Measurements from ENCODE around the gene AKAP13. TPM values are rescaled to one million over a fixed set of nuclear protein-coding genes. Genes with fewer than 3 reads are reported as not detected.

Gene AKAP13
- total RNA-seq, 4 donors from 2014 or later = 57.3 to 178 (median 81.5) TPM

DNA sequence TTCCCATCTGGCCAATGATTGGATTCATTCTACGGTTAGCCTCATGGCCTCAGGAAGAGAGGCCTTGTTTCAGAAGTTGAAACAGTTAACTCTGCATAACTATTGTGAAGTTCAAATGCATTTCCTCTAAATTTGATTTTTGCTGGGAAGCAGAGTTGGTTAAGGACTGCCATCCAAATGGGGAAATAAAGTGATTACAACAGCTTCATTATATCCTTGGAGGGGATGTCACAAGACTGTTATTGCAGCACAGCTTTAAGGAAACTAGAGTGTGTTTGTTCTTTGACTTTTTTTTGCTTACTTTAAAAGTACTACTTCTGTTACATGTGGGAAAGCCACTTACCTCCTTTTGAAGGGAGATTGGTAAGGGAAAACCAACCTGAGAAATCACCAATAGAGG is 164.8 kb downstream of the AKAP13 start:
- 55 to 73% methylated on average over 1 of the region's 1 CpG for WGBS, 2 donors

DNA sequence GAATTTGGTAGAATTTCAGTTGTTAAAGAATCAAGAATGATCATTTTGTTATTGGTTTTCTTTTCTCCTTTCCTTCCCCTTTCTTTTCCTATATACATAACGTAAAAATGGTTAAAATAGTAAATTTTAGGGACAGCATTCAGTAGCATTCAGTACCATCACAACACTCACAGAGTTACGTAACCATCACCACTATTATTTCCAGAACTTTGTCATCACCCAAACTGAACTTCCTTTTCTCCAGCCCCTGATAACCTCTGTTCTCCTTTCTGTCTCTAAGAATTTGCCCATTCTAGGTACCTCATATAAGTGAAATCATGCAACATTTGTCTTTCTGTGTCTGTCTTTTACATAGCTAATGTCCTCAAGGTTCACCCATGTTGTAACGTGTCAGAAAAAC is 165.3 kb downstream of the AKAP13 start:
- Histone ChIP-seq H3K27ac (peak overlapping the region; percentile 57 to 84 (median 78)), H3K27me3 (no peaks in the 10 kb centered on the region), H3K9me3 (no peaks in the 10 kb centered on the region), H3K4me1 (peaks cover 25 to 54% (median 29%) of the 10 kb centered on the region in 3 donors), H3K4me3 (peak overlapping the region in 1 of 4 donors; percentile 18), H3K36me3 (peaks cover 0 to 22% (median 0%) of the 10 kb centered on the region in 3 donors)
- intact Hi-C loops (cut with DNase I) = no loop called here
- 73 to 80% methylated on average over 3 of the region's 3 CpGs for WGBS, 2 donors
- TF ChIP-seq, protein P1, sequence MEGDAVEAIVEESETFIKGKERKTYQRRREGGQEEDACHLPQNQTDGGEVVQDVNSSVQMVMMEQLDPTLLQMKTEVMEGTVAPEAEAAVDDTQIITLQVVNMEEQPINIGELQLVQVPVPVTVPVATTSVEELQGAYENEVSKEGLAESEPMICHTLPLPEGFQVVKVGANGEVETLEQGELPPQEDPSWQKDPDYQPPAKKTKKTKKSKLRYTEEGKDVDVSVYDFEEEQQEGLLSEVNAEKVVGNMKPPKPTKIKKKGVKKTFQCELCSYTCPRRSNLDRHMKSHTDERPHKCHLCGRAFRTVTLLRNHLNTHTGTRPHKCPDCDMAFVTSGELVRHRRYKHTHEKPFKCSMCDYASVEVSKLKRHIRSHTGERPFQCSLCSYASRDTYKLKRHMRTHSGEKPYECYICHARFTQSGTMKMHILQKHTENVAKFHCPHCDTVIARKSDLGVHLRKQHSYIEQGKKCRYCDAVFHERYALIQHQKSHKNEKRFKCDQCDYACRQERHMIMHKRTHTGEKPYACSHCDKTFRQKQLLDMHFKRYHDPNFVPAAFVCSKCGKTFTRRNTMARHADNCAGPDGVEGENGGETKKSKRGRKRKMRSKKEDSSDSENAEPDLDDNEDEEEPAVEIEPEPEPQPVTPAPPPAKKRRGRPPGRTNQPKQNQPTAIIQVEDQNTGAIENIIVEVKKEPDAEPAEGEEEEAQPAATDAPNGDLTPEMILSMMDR (IDR thresholded peaks at IDR 0.05) = no peak
- TF ChIP-seq POLR2A (IDR thresholded peaks at IDR 0.05) = no peak
- DNase-seq = no peak

More for the DNA sequence above, 164.8 kb downstream of the AKAP13 start:
- Histone ChIP-seq H3K36me3 (peaks cover 0 to 17% (median 0%) of the 10 kb centered on the region in 3 donors), H3K27me3 (no peaks in the 10 kb centered on the region), H3K9me3 (no peaks in the 10 kb centered on the region), H3K4me3 (peak overlapping the region in 1 of 4 donors; percentile 18), H3K4me1 (peaks cover 25 to 54% (median 29%) of the 10 kb centered on the region in 3 donors), H3K27ac (peak overlapping the region; percentile 57 to 84 (median 78))
- peak in 1 of 4 donors; percentile 38 for TF ChIP-seq POLR2A (IDR thresholded peaks at IDR 0.05)
- TF ChIP-seq, protein P1 (IDR thresholded peaks at IDR 0.05) = no peak
- no peak for DNase-seq
- intact Hi-C loops (cut with DNase I) = no loop called here

DNA sequence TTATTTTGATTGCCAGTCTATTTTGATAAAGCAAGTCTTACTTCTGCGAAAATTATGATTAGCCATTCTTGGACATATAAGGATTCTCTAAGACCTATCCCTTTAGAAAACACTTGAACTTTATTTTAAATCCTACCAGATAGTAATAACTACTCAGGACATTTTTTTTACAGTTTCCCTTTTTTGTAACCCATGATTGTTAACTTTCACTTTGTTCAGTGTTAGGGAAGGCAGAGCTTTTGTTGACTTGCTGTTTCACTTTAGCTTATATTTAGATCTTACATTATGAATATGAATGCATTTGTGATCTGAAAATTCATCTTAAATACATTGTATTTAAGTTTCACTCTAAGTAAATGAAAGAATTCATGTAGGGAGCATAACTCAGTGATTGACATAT is 167.0 kb downstream of the AKAP13 start:
- H3K27ac ChIP-seq = peak overlapping the region in 3 of 4 donors; percentile 5 to 32 (median 10)
- peaks cover 0 to 22% (median 0%) of the 10 kb centered on the region in 3 donors for H3K36me3 ChIP-seq
- DNase-seq = no peak
- no peak overlapping the region for H3K4me3 ChIP-seq
- H3K4me1 ChIP-seq = peaks cover 19 to 42% (median 20%) of the 10 kb centered on the region in 3 donors
- H3K27me3 ChIP-seq = no peaks in the 10 kb centered on the region
- WGBS, 2 donors = 69 to 89% methylated on average over 1 of the region's 1 CpG
- intact Hi-C loops (cut with DNase I) = no loop called here
- no peaks in the 10 kb centered on the region for H3K9me3 ChIP-seq
- TF ChIP-seq, protein P1 (IDR thresholded peaks at IDR 0.05) = no peak
- no peak for TF ChIP-seq POLR2A (IDR thresholded peaks at IDR 0.05)

DNA sequence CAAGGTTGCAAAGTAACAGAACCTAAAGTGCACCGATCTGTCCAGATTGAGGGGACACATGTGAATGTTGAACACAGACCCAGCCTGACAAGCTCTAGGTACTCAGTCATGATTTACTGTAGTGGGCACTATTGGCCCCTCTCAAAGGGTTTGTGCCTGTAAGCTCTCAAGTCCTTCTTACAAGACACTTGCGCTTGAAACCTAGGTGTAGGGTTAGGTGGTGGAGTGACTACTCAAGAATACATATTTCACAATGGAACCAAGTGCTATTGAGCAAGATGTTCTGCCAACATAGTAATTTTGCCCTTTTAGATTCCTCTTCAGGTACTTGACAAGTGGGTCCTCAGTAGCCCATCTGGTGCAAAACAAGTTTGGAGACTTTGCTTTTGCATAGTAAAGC is 169.9 kb downstream of the AKAP13 start:
- H3K4me3 ChIP-seq = no peak overlapping the region
- H3K9me3 ChIP-seq = no peaks in the 10 kb centered on the region
- 70 to 90% methylated on average over 2 of the region's 2 CpGs for WGBS, 2 donors
- DNase-seq = no peak
- no peak for TF ChIP-seq POLR2A (IDR thresholded peaks at IDR 0.05)
- TF ChIP-seq, protein P1 (IDR thresholded peaks at IDR 0.05) = no peak
- no peaks in the 10 kb centered on the region for H3K27me3 ChIP-seq
- H3K27ac ChIP-seq = no peak overlapping the region
- H3K36me3 ChIP-seq = peaks cover 0 to 29% (median 0%) of the 10 kb centered on the region in 3 donors
- intact Hi-C loops (cut with DNase I) = no loop called here
- peaks cover 0 to 13% (median 0%) of the 10 kb centered on the region in 3 donors for H3K4me1 ChIP-seq

DNA sequence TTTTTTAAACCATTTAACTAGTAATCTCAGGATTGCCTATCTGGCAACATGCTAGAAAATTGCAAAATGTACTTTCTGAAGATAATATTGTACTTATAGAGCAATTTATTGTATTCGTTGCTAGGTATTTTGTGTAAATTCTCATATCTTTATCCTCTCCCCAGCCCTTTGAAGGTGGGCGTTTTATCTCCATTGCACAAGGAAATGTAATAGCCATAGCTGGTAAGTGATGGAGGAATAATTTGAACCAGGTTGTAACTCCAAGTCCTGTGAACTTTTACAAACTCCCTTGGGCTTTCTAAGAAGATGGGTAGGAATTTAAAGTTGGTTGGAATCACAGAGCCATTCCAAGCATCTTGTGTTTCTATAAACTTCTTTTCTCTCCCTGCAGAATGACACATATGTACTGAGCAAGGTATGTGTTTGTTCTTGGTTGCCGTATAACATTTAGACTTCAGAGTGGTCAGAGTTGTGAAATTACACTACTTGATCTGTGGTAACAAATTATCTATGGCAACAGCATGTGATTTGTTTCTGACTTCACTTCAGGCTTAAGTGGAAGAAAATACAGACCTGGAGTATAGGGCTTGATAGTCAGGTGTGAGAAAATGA is 170.9 kb downstream of the AKAP13 start:
- 70 to 72% methylated on average over 3 of the region's 3 CpGs for WGBS, 2 donors
- H3K4me1 ChIP-seq = peaks cover 0 to 9% (median 0%) of the 10 kb centered on the region in 3 donors
- intact Hi-C loops (cut with DNase I) = no loop called here
- no peak for DNase-seq
- no peak overlapping the region for H3K4me3 ChIP-seq
- no peak for TF ChIP-seq POLR2A (IDR thresholded peaks at IDR 0.05)
- TF ChIP-seq, protein P1 (IDR thresholded peaks at IDR 0.05) = no peak
- peaks cover 0 to 28% (median 0%) of the 10 kb centered on the region in 3 donors for H3K36me3 ChIP-seq
- H3K27me3 ChIP-seq = no peaks in the 10 kb centered on the region
- H3K9me3 ChIP-seq = no peaks in the 10 kb centered on the region
- no peak overlapping the region for H3K27ac ChIP-seq

Data from esophagus squamous epithelium (tissue), 5 donors.